ENCODE results near the gene CLEC16A. TPM values are rescaled to one million over a fixed set of nuclear protein-coding genes. Genes with fewer than 3 reads are reported as not detected.

Gene CLEC16A
- total RNA-seq, 1 donor from 2014 or later: 58.1 TPM

GRCh38 chr16:11051430-11051829 is 107.1 kb downstream of the CLEC16A start:
- peaks cover 16% of the 10 kb centered on the region for H3K4me1 Mint-ChIP-seq (ENCODE audit: unreplicated experiment)
- H3K27ac Mint-ChIP-seq (ENCODE audit: unreplicated experiment): no peak overlapping the region
- H3K27me3 Mint-ChIP-seq (ENCODE audit: unreplicated experiment): peaks cover 4% of the 10 kb centered on the region
- H3K9me3 Mint-ChIP-seq (ENCODE audit: unreplicated experiment): no peaks in the 10 kb centered on the region
- DNase-seq (ENCODE audit: low spot score): no peak
- no peak for TF ChIP-seq CTCF (IDR thresholded peaks at IDR 0.05; ENCODE audit: unreplicated experiment)
- H3K36me3 Mint-ChIP-seq (ENCODE audit: low read depth, unreplicated experiment): peaks cover 44% of the 10 kb centered on the region
- no peak overlapping the region for H3K4me3 Mint-ChIP-seq (ENCODE audit: unreplicated experiment)

- Mint-ChIP-seq H3K27me3 (ENCODE audit: unreplicated experiment) (peaks cover 4% of the 10 kb centered on the region), H3K4me1 (ENCODE audit: unreplicated experiment) (peaks cover 16% of the 10 kb centered on the region), H3K9me3 (ENCODE audit: unreplicated experiment) (no peaks in the 10 kb centered on the region), H3K4me3 (ENCODE audit: unreplicated experiment) (no peak overlapping the region), H3K27ac (ENCODE audit: unreplicated experiment) (no peak overlapping the region), H3K36me3 (ENCODE audit: low read depth, unreplicated experiment) (peaks cover 43% of the 10 kb centered on the region)
- no peak for TF ChIP-seq CTCF (IDR thresholded peaks at IDR 0.05; ENCODE audit: unreplicated experiment)
- no peak for DNase-seq (ENCODE audit: low spot score)
These were observed 107.8 kb downstream of the CLEC16A start for GRCh38 chr16:11051879-11052808.

DNA sequence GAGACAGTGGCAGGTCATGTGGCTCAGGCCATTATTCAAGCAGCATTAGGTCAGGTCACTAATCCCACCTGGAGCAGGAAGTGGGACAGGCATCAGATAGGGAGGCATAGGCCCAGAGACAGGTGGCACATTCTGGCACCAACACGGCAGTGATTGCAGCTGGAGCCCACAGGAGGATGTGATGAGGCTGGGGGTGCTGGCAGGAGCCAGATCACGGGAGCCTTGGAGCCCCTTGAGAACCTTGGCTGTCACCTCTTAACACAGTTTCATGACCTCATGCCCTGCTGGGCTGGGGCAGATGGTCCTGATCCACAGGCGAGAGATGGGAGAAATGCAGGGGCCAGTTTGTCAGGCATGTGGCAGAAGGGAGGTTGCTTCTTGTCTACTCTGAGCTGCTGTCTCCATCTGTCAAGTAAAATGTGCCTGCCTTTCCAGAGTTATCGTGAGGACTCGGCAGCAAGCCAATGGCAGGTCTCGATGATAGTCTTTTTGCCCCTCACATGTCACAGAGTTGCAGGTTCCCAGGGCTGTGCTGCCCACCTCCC is 109.6 kb downstream of the CLEC16A start:
- no peak for TF ChIP-seq CTCF (IDR thresholded peaks at IDR 0.05; ENCODE audit: unreplicated experiment)
- DNase-seq (ENCODE audit: low spot score): no peak
- Mint-ChIP-seq H3K9me3 (ENCODE audit: unreplicated experiment) (no peaks in the 10 kb centered on the region), H3K36me3 (ENCODE audit: low read depth, unreplicated experiment) (peaks cover 35% of the 10 kb centered on the region), H3K27me3 (ENCODE audit: unreplicated experiment) (peaks cover 4% of the 10 kb centered on the region), H3K4me3 (ENCODE audit: unreplicated experiment) (no peak overlapping the region), H3K27ac (ENCODE audit: unreplicated experiment) (no peak overlapping the region), H3K4me1 (ENCODE audit: unreplicated experiment) (peaks cover 2% of the 10 kb centered on the region)

GRCh38 chr16:11056090-11056992 is 112.0 kb downstream of the CLEC16A start:
- H3K27ac Mint-ChIP-seq (ENCODE audit: unreplicated experiment): no peak overlapping the region
- no peaks in the 10 kb centered on the region for H3K9me3 Mint-ChIP-seq (ENCODE audit: unreplicated experiment)
- no peaks in the 10 kb centered on the region for H3K4me1 Mint-ChIP-seq (ENCODE audit: unreplicated experiment)
- H3K4me3 Mint-ChIP-seq (ENCODE audit: unreplicated experiment): no peak overlapping the region
- DNase-seq (ENCODE audit: low spot score): no peak
- H3K36me3 Mint-ChIP-seq (ENCODE audit: low read depth, unreplicated experiment): peaks cover 38% of the 10 kb centered on the region
- peaks cover 5% of the 10 kb centered on the region for H3K27me3 Mint-ChIP-seq (ENCODE audit: unreplicated experiment)
- no peak for TF ChIP-seq CTCF (IDR thresholded peaks at IDR 0.05; ENCODE audit: unreplicated experiment)
